ENCODE results near the gene USF2. TPM values are rescaled to one million over a fixed set of nuclear protein-coding genes. Genes with fewer than 3 reads are reported as not detected.
"Not testable (repeated sequence)": the region's sequence is repeated elsewhere in the genome, so short reads cannot be mapped to it uniquely, and the experiment has no call there.

USF2 gene
- total RNA-seq, 4 donors from 2014 or later, result 118 to 169 (median 143) TPM

GRCh38 chr19:35284153-35285094 lies 15.7 kb downstream of the USF2 start:
- Histone ChIP-seq H3K9me3 (no peaks in the 10 kb centered on the region), H3K36me3 (peaks cover 0 to 8% of the 10 kb centered on the region in 2 donors), H3K4me3 (no peak overlapping the region), H3K27ac (no peak overlapping the region), H3K4me1 (no peaks in the 10 kb centered on the region), H3K27me3 (no peaks in the 10 kb centered on the region)
- ATAC-seq (no peak), DNase-seq (no peak)
- in situ Hi-C loops (cut with MboI; ENCODE audit: low sequenced_read_pairs in 4 of 4), result no loop called here
- TF ChIP-seq CTCF (IDR thresholded peaks at IDR 0.05 in 4 of 5, conservative IDR thresholded peaks at IDR 0.05 in 1 of 5) (no peak), POLR2A (IDR thresholded peaks at IDR 0.05) (no peak)
- intact Hi-C loops (cut with DNase I; ENCODE audit: low total_unique reads), result no loop called here

- no peak overlapping the region for H3K4me3 ChIP-seq
- TF ChIP-seq POLR2A (IDR thresholded peaks at IDR 0.05) (no peak), CTCF (IDR thresholded peaks at IDR 0.05 in 4 of 5, conservative IDR thresholded peaks at IDR 0.05 in 1 of 5) (no peak)
- H3K4me1 ChIP-seq, result no peaks in the 10 kb centered on the region
- H3K36me3 ChIP-seq, result peaks cover 0 to 1% of the 10 kb centered on the region in 2 donors
- DNase-seq (no peak), ATAC-seq (no peak)
- H3K9me3 ChIP-seq, result no peaks in the 10 kb centered on the region
- in situ Hi-C loops (cut with MboI; ENCODE audit: low sequenced_read_pairs in 4 of 4), result no loop called here
- H3K27me3 ChIP-seq, result no peaks in the 10 kb centered on the region
- intact Hi-C loops (cut with DNase I; ENCODE audit: low total_unique reads), result no loop called here
- H3K27ac ChIP-seq, result no peak overlapping the region
Observed at GRCh38 chr19:35285095-35285449, 16.3 kb downstream of the USF2 start.

- intact Hi-C loops (cut with DNase I; ENCODE audit: low total_unique reads); H3K36me3 ChIP-seq; H3K4me3 ChIP-seq; in situ Hi-C loops (cut with MboI; ENCODE audit: low sequenced_read_pairs in 4 of 4); DNase-seq; H3K4me1 ChIP-seq; ATAC-seq; H3K27ac ChIP-seq; H3K9me3 ChIP-seq; H3K27me3 ChIP-seq: not testable (repeated sequence)
Observed at GRCh38 chr19:35285465-35285864, 16.7 kb downstream of the USF2 start.

- H3K4me1 ChIP-seq; intact Hi-C loops (cut with DNase I; ENCODE audit: low total_unique reads); in situ Hi-C loops (cut with MboI; ENCODE audit: low sequenced_read_pairs in 4 of 4); H3K27me3 ChIP-seq; H3K27ac ChIP-seq; H3K36me3 ChIP-seq; H3K9me3 ChIP-seq; H3K4me3 ChIP-seq; DNase-seq; ATAC-seq: not testable (repeated sequence)
Observed at GRCh38 chr19:35286101-35286500, 17.3 kb downstream of the USF2 start.

GRCh38 chr19:35287713-35288112 lies 19.0 kb downstream of the USF2 start:
- Histone ChIP-seq H3K36me3 (no peaks in the 10 kb centered on the region), H3K4me1 (no peaks in the 10 kb centered on the region), H3K4me3 (no peak overlapping the region), H3K27ac (no peak overlapping the region), H3K27me3 (peaks cover 0 to 7% (median 6%) of the 10 kb centered on the region in 3 donors), H3K9me3 (no peaks in the 10 kb centered on the region)
- TF ChIP-seq POLR2A (IDR thresholded peaks at IDR 0.05), result no peak
- no peak for TF ChIP-seq CTCF (IDR thresholded peaks at IDR 0.05 in 4 of 5, conservative IDR thresholded peaks at IDR 0.05 in 1 of 5)
- ATAC-seq (no peak), DNase-seq (no peak)
- intact Hi-C loops (cut with DNase I; ENCODE audit: low total_unique reads), result no loop called here
- in situ Hi-C loops (cut with MboI; ENCODE audit: low sequenced_read_pairs in 4 of 4), result no loop called here

All from gastrocnemius medialis (tissue), 4 donors.